ENCODE measurements around the gene TMIE. TPM values are rescaled to one million over a fixed set of nuclear protein-coding genes. Genes with fewer than 3 reads are reported as not detected.

The TMIE gene
- total RNA-seq, 1 experiment from 2014 or later: 0.26 TPM

DNA sequence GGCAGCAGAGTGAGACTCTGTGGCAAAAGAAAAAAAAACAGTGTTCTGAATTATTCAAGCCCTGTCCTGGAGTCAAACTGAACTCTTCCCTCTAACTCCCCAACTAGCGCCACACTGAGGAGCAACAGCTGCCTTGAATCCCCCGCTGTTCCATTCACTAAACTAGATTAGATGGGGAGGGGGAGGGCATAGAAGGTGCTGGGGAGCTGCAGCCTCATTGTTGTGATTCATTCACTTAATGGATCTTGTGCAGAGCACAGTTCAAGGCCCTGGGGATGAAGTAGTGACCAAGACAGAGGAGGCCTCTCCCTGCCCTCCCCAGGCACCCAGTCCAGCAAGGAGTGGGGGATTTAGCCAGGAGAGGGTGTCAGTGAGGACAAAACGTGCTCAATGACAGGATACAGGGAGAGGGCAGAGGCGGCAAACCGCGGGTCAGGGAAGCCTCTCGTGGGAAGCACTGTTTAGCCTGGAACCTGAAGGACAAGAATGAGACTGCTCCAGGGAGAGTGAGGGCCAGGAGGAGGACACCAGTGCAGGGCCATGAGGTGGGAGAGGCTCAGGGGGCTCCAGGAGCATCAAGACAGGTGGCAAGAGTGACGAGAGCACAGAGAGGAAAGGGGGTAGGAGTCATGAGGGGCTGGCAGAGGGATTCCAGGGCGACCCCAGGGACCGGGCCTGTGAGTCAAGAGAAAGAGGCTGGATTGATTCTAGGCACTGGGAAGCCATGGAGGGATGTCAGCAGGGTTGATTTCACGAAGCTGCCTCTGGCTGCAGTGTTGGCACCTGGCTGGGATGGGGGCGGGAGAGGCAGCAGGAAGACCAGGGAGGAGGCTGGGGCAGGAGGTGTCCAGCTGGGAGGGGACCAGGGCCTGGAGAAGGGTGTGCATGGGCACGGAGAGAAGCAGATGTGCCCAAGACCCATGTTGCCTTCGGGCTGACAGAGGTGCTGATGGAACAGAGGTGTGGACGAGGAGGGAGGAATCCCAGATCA is 39.1 kb upstream of the TMIE start:
- Mint-ChIP-seq H3K4me3 (ENCODE audit: unreplicated experiment) (no peak overlapping the region), H3K27me3 (ENCODE audit: insufficient read depth, unreplicated experiment) (no peaks in the 10 kb centered on the region), H3K9me3 (ENCODE audit: unreplicated experiment) (no peaks in the 10 kb centered on the region), H3K27ac (ENCODE audit: low read depth, unreplicated experiment) (no peak overlapping the region), H3K36me3 (ENCODE audit: insufficient read depth, unreplicated experiment) (no peaks in the 10 kb centered on the region), H3K4me1 (ENCODE audit: insufficient read depth, unreplicated experiment) (peaks cover 33% of the 10 kb centered on the region)
- TF ChIP-seq, protein P1, sequence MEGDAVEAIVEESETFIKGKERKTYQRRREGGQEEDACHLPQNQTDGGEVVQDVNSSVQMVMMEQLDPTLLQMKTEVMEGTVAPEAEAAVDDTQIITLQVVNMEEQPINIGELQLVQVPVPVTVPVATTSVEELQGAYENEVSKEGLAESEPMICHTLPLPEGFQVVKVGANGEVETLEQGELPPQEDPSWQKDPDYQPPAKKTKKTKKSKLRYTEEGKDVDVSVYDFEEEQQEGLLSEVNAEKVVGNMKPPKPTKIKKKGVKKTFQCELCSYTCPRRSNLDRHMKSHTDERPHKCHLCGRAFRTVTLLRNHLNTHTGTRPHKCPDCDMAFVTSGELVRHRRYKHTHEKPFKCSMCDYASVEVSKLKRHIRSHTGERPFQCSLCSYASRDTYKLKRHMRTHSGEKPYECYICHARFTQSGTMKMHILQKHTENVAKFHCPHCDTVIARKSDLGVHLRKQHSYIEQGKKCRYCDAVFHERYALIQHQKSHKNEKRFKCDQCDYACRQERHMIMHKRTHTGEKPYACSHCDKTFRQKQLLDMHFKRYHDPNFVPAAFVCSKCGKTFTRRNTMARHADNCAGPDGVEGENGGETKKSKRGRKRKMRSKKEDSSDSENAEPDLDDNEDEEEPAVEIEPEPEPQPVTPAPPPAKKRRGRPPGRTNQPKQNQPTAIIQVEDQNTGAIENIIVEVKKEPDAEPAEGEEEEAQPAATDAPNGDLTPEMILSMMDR (IDR thresholded peaks at IDR 0.05; ENCODE audit: unreplicated experiment): no peak
- POLR2A ChIA-PET: interaction anchor here (0.6 to 2.6 kb wide), 4 partner anchors 8 to 30 kb away, joined by 3 to 19 read pairs (median 10); partner anchors contain the start of gene ALS2CL
- CTCF ChIA-PET: interaction anchor here (0.7 to 5.9 kb wide), 3 partner anchors 13 to 179 kb away, joined by 4 to 42 read pairs (median 9); no protein-coding TSS in a partner anchor
- no TSS peak for BruUV-seq (replicated peaks)
- no peak for DNase-seq (ENCODE audit: unreplicated experiment)
- intact Hi-C loops (cut with micrococcal nuclease): no loop called here

- intact Hi-C loops (cut with micrococcal nuclease): no loop called here
- H3K4me3 Mint-ChIP-seq (ENCODE audit: unreplicated experiment): no peak overlapping the region
- no TSS peak for BruUV-seq (replicated peaks)
- peaks cover 4% of the 10 kb centered on the region for H3K36me3 Mint-ChIP-seq (ENCODE audit: insufficient read depth, unreplicated experiment)
- H3K9me3 Mint-ChIP-seq (ENCODE audit: unreplicated experiment): no peaks in the 10 kb centered on the region
- DNase-seq (ENCODE audit: unreplicated experiment): no peak
- TF ChIP-seq, protein P1 (IDR thresholded peaks at IDR 0.05; ENCODE audit: unreplicated experiment): no peak
- H3K27me3 Mint-ChIP-seq (ENCODE audit: insufficient read depth, unreplicated experiment): no peaks in the 10 kb centered on the region
- CTCF ChIA-PET: interaction anchor here (0.7 to 5.9 kb wide), 3 partner anchors 174 to 423 kb away, joined by 3 to 42 read pairs (median 3); no protein-coding TSS in a partner anchor
- peaks cover 33% of the 10 kb centered on the region for H3K4me1 Mint-ChIP-seq (ENCODE audit: insufficient read depth, unreplicated experiment)
- POLR2A ChIA-PET: interaction anchor here (1.2 kb wide), 1 partner anchor 13 kb away, joined by 3 read pairs; no protein-coding TSS in a partner anchor
- H3K27ac Mint-ChIP-seq (ENCODE audit: low read depth, unreplicated experiment): no peak overlapping the region
Measured at GRCh38 chr3:46662771-46663551, 38.2 kb upstream of the TMIE start.

DNA sequence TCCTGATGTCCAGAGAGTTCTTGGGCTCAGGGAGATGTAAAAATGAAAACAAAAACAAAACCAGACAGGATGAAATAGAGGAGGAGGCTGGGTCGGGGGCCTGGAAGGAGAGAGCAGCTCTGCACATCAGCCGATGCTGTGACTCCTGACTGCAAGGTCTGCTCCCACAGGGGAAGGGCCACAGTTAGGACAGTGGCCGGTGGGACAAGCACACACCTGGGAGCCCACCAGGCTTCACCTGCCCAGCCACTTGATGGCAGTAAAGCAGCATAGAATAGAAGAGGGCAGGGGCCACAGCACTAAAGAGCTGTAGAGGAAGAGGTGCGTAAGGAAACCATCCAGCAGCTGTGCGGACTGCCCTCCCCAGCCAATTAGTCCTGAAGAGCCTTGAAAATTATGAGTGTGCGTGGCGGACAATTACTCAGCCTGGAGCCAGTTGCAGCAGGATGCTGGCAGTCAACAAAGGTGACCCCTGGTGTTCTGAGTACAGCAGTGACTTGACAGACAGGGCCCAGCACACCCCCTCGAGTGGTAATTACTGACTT is 37.5 kb upstream of the TMIE start:
- H3K36me3 Mint-ChIP-seq (ENCODE audit: insufficient read depth, unreplicated experiment): peaks cover 10% of the 10 kb centered on the region
- H3K9me3 Mint-ChIP-seq (ENCODE audit: unreplicated experiment): no peaks in the 10 kb centered on the region

More for the DNA sequence above, 37.5 kb upstream of the TMIE start:
- DNase-seq (ENCODE audit: unreplicated experiment): peak; percentile 30
- ChIA-PET POLR2A (interaction anchor here (0.7 to 1.6 kb wide), 2 partner anchors 10 to 29 kb away, joined by 3 to 5 read pairs; partner anchors contain the start of gene ALS2CL), CTCF (interaction anchor here (0.7 to 5.9 kb wide), 4 partner anchors 11 to 422 kb away, joined by 3 to 42 read pairs (median 4); no protein-coding TSS in a partner anchor)
- TF ChIP-seq, protein P1 (IDR thresholded peaks at IDR 0.05; ENCODE audit: unreplicated experiment): peak; percentile 19
- no TSS peak for BruUV-seq (replicated peaks)
- H3K27ac Mint-ChIP-seq (ENCODE audit: low read depth, unreplicated experiment): no peak overlapping the region
- no peaks in the 10 kb centered on the region for H3K27me3 Mint-ChIP-seq (ENCODE audit: insufficient read depth, unreplicated experiment)
- no peak overlapping the region for H3K4me3 Mint-ChIP-seq (ENCODE audit: unreplicated experiment)
- intact Hi-C loops (cut with micrococcal nuclease): no loop called here
- peaks cover 33% of the 10 kb centered on the region for H3K4me1 Mint-ChIP-seq (ENCODE audit: insufficient read depth, unreplicated experiment)

Measured in MCF 10A (cell line).